SK-N-MC (cell line): ENCODE data around the gene C12orf42.

Source experiments
- EZH2 ChIP-seq: fragments of 200-600 bp; sonication (generic); IDR thresholded peaks from one replicate; pipeline ENCODE4 v1.6.1; 2017; ENCODE audit warnings: antibody characterized with exemption
- FOXP2 ChIP-seq: optimal IDR thresholded peaks from 2 replicates; pipeline ENCODE3; 2011; ENCODE audit warnings: mild to moderate bottlenecking, moderate library complexity; ENCODE audit not compliant: insufficient read depth; ENCODE audit errors: extremely low read length, control extremely low read depth
- POLR2AphosphoS5 ChIP-seq: IDR thresholded peaks from 2 replicates; pipeline ENCODE4 v1.6.1; 2012; ENCODE audit warnings: mild to moderate bottlenecking, low read depth, low read length, borderline replicate concordance

- TF ChIP-seq EZH2 (no peak), POLR2AphosphoS5 (no peak), FOXP2 (no peak)
These were observed 50.8 kb downstream of the C12orf42 start for GRCh38 chr12:103444983-103445382.
